H1 (cell line): ENCODE measurements around the gene DNAJC6. TPM values are rescaled to one million over a fixed set of nuclear protein-coding genes. Genes with fewer than 3 reads are reported as not detected.

Experiments used
- CTCF ChIA-PET: fragments of 300-600 bp; sonication (Branson Sonifier 250); formaldehyde crosslinking; loops from one replicate; lab custom pipeline; 2021; ENCODE audit not compliant: partially characterized antibody; lab: Charles Lee
- POLR2A ChIA-PET: fragments of 300-600 bp; sonication (Branson Sonifier 250); formaldehyde crosslinking; loops from one replicate; lab custom pipeline; 2021; ENCODE audit warnings: inconsistent platforms; ENCODE audit not compliant: partially characterized antibody; lab: Charles Lee
- DNase-seq, 2 experiments: peaks; one replicate each; pipeline versions ENCODE4 v3.0.0 to v3.0.0-alpha.2; 2010 to 2022; ENCODE audit warnings: low spot score in 2 of 2, low read depth in 1 of 2, mixed read lengths in 1 of 2
- FAIRE-seq: peaks from 2 replicates; lab custom pipeline; 2011; peaks lifted over from hg19 to GRCh38; lab: Jason Lieb, UNC
- H2AFZ ChIP-seq: 2 replicates; pipeline ENCODE4 v1.8.1; 2012; ENCODE audit warnings: low read length, inconsistent platforms
- H2AK5ac ChIP-seq: 2 replicates; pipeline ENCODE4 v1.6.1; 2013; ENCODE audit warnings: low read depth, low read length
- H2BK120ac ChIP-seq: replicated peaks from 2 replicates; pipeline ENCODE3; 2013; ENCODE audit warnings: low read depth, low read length, inconsistent platforms
- H2BK12ac ChIP-seq: 2 replicates; pipeline ENCODE4 v1.6.1; 2013; ENCODE audit warnings: low read depth, low read length
- H2BK15ac ChIP-seq: 2 replicates; pipeline ENCODE4 v1.6.1; 2013; ENCODE audit warnings: low read length
- H2BK20ac ChIP-seq: 2 replicates; pipeline ENCODE4 v1.6.1; 2013; ENCODE audit warnings: low read length
- H2BK5ac ChIP-seq: 2 replicates; pipeline ENCODE4 v1.6.1; 2013; ENCODE audit warnings: low read depth, low read length
- H3K14ac ChIP-seq: 2 replicates; pipeline ENCODE4 v1.6.1; 2013; ENCODE audit warnings: inconsistent platforms; ENCODE audit not compliant: insufficient read length
- H3K18ac ChIP-seq: 2 replicates; pipeline ENCODE4 v1.6.1; 2013; ENCODE audit warnings: low read length; ENCODE audit errors: extremely low read depth
- H3K23ac ChIP-seq: 2 replicates; pipeline ENCODE4 v1.6.1; 2013; ENCODE audit warnings: inconsistent platforms; ENCODE audit not compliant: insufficient read length
- H3K23me2 ChIP-seq: 2 replicates; pipeline ENCODE4 v1.6.1; 2013; ENCODE audit warnings: low read depth, low read length
- H3K27ac ChIP-seq: 2 replicates; pipeline ENCODE4 v1.6.1; 2011; ENCODE audit warnings: low read depth, low read length, inconsistent platforms
- H3K27me3 ChIP-seq, 4 experiments: replicated peaks in 1 of 4; 1 replicate in 1 of 4; 2 replicates in 3 of 4; pipeline versions ENCODE4 v1.6.1 to v1.8.1; 2011 to 2013; ENCODE audit warnings: low read length in 3 of 4, mild to moderate bottlenecking in 3 of 4, inconsistent platforms in 2 of 4, mixed read lengths in 2 of 4, moderate library complexity in 1 of 4; ENCODE audit not compliant: control insufficient read depth in 3 of 4, insufficient read depth in 3 of 4; ENCODE audit errors: extremely low read depth in 1 of 4
- H3K36me3 ChIP-seq, 4 experiments: 2 replicates each; pipeline versions ENCODE4 v1.6.1 to v1.8.1; 2011 to 2013; ENCODE audit warnings: mild to moderate bottlenecking in 4 of 4, low read length in 3 of 4, moderate library complexity in 2 of 4, control low read depth in 1 of 4, inconsistent platforms in 1 of 4; ENCODE audit not compliant: insufficient read depth in 4 of 4, control insufficient read depth in 2 of 4
- H3K4ac ChIP-seq: replicated peaks from 2 replicates; pipeline ENCODE3; 2013; ENCODE audit warnings: low read length, low read depth, mixed read lengths, inconsistent platforms; ENCODE audit not compliant: insufficient read length
- H3K4me1 ChIP-seq, 4 experiments: replicated peaks in 1 of 4; 1 replicate in 1 of 4; 2 replicates in 3 of 4; pipeline versions ENCODE4 v1.6.1 to v1.8.1; 2011 to 2013; ENCODE audit warnings: low read length in 3 of 4, inconsistent platforms in 2 of 4, mixed read lengths in 1 of 4; ENCODE audit not compliant: insufficient read depth in 4 of 4, control insufficient read depth in 3 of 4
- H3K4me2 ChIP-seq, 2 experiments: 2 replicates each; pipeline versions ENCODE4 v1.6.1 to v1.8.1; 2011 to 2013; ENCODE audit warnings: low read depth in 2 of 2, low read length in 2 of 2, control low read depth in 1 of 2, inconsistent platforms in 1 of 2, mild to moderate bottlenecking in 1 of 2; ENCODE audit not compliant: insufficient read depth in 1 of 2
- H3K4me3 ChIP-seq, 4 experiments: fragments of 200-600, 300-600 bp in 1 of 4; sonication (generic), shearing (Covaris generic), sonication (Bioruptor Twin) in 1 of 4; 2 replicates each; pipeline versions ENCODE4 v1.5.1 to v1.8.1; 2011 to 2016; ENCODE audit warnings: low read length in 4 of 4, low read depth in 3 of 4, control low read depth in 2 of 4, inconsistent platforms in 2 of 4, mild to moderate bottlenecking in 2 of 4, mixed read lengths in 1 of 4, moderate library complexity in 1 of 4; ENCODE audit not compliant: insufficient read depth in 2 of 4; ENCODE audit errors: extremely low read depth in 1 of 4
- H3K56ac ChIP-seq: replicated peaks from 2 replicates; pipeline ENCODE3; 2013; ENCODE audit warnings: low read depth, mild to moderate bottlenecking, mixed read lengths, low read length, inconsistent platforms; ENCODE audit not compliant: insufficient read length
- H3K79me1 ChIP-seq: 2 replicates; pipeline ENCODE4 v1.6.1; 2013; ENCODE audit warnings: low read depth, low read length, control low read depth
- H3K79me2 ChIP-seq, 2 experiments: 2 replicates each; pipeline versions ENCODE4 v1.6.1 to v1.8.1; 2012 to 2013; ENCODE audit warnings: low read length in 2 of 2, mild to moderate bottlenecking in 2 of 2, inconsistent platforms in 1 of 2; ENCODE audit not compliant: insufficient read depth in 2 of 2, control insufficient read depth in 1 of 2
- H3K9ac ChIP-seq, 4 experiments: replicated peaks in 1 of 4; 1 replicate in 1 of 4; 2 replicates in 3 of 4; pipeline versions ENCODE4 v1.6.1 to v1.8.1; 2011 to 2013; ENCODE audit warnings: low read depth in 3 of 4, low read length in 3 of 4, control low read depth in 2 of 4, mild to moderate bottlenecking in 2 of 4, moderate library complexity in 2 of 4, inconsistent platforms in 1 of 4; ENCODE audit errors: extremely low read depth in 1 of 4
- H3K9me3 ChIP-seq, 2 experiments: 2 replicates each; pipeline versions ENCODE4 v1.6.1 to v1.8.1; 2012 to 2013; ENCODE audit warnings: mild to moderate bottlenecking in 2 of 2, moderate library complexity in 2 of 2, control low read depth in 1 of 2, inconsistent platforms in 1 of 2, low read depth in 1 of 2, low read length in 1 of 2, mixed read lengths in 1 of 2; ENCODE audit not compliant: insufficient read depth in 2 of 2
- H4K20me1 ChIP-seq, 2 experiments: replicated peaks in 1 of 2; 2 replicates each; pipeline versions ENCODE3 to v1.8.1; 2011 to 2013; ENCODE audit warnings: inconsistent platforms in 2 of 2, low read length in 2 of 2, mild to moderate bottlenecking in 1 of 2; ENCODE audit not compliant: insufficient read depth in 2 of 2, control insufficient read depth in 1 of 2
- H4K5ac ChIP-seq: 2 replicates; pipeline ENCODE4 v1.6.1; 2013; ENCODE audit warnings: low read length, low read depth, mixed read lengths, inconsistent platforms; ENCODE audit not compliant: insufficient read length
- H4K8ac ChIP-seq: 2 replicates; pipeline ENCODE4 v1.8.0; 2013; ENCODE audit warnings: mild to moderate bottlenecking, moderate library complexity, low read length, inconsistent platforms; ENCODE audit not compliant: insufficient read depth; ENCODE audit errors: extremely low read depth
- H4K91ac ChIP-seq: replicated peaks from 2 replicates; pipeline ENCODE3; 2013; ENCODE audit warnings: low read length, mixed read lengths, inconsistent platforms; ENCODE audit not compliant: insufficient read length
- CBX5 ChIP-seq: fragments of 300-800, 300-1000 bp; sonication (generic); IDR thresholded peaks from 2 replicates; pipeline ENCODE4 v1.7.1; 2016; ENCODE audit warnings: antibody characterized with exemption, low read length, low read depth
- EGR1 ChIP-seq: IDR thresholded peaks from 2 replicates; pipeline ENCODE4 v1.6.1; 2011; ENCODE audit warnings: low read depth, low read length, borderline replicate concordance
- JUND ChIP-seq: IDR thresholded peaks from 2 replicates; pipeline ENCODE4 v1.6.1; 2011; ENCODE audit warnings: mild to moderate bottlenecking, improper control_type of control experiment, low read length
- KDM4A ChIP-seq: IDR thresholded peaks from one replicate; pipeline ENCODE4 v1.7.1; 2012; ENCODE audit warnings: low read depth, mild to moderate bottlenecking, moderate library complexity, low read length, inconsistent platforms; ENCODE audit not compliant: severe bottlenecking
- MAFK ChIP-seq: IDR thresholded peaks from 2 replicates; pipeline ENCODE4 v1.6.1; 2012; ENCODE audit warnings: low read depth, mild to moderate bottlenecking, improper control_type of control experiment, low read length
- PHF8 ChIP-seq: fragments of 200-600 bp; sonication (generic); conservative IDR thresholded peaks from 2 replicates; pipeline ENCODE4 v1.7.1; 2012; ENCODE audit warnings: low read depth, mild to moderate bottlenecking, inconsistent platforms, low read length, moderate library complexity
- POLR2A ChIP-seq, 2 experiments: IDR thresholded peaks; 1 replicate in 1 of 2; 2 replicates in 1 of 2; pipeline ENCODE4 v1.6.1; 2011; ENCODE audit warnings: low read depth in 2 of 2, low read length in 2 of 2, mild to moderate bottlenecking in 2 of 2; ENCODE audit errors: control extremely low read depth in 1 of 2
- RBBP5 ChIP-seq: IDR thresholded peaks from 2 replicates; pipeline ENCODE4 v1.7.1; 2012; ENCODE audit warnings: low read depth, mild to moderate bottlenecking, inconsistent platforms, low read length, moderate library complexity, borderline replicate concordance
- SIN3A ChIP-seq, 2 experiments: IDR thresholded peaks in 1 of 2; conservative IDR thresholded peaks in 1 of 2; 2 replicates each; pipeline ENCODE4 v1.6.1; 2011 to 2012; ENCODE audit warnings: low read length in 2 of 2, improper control_type of control experiment in 1 of 2, low read depth in 1 of 2, mild to moderate bottlenecking in 1 of 2
- WGBS, 2 experiments: shearing (Covaris generic) in 1 of 2; methylation state at CpG; one replicate each; pipeline versions ENCODE4 v1.1.6 to v1.1.7; 2013 to 2015; ENCODE audit warnings: low lambda C conversion rate in 2 of 2, mixed read lengths in 2 of 2, inconsistent platforms in 1 of 2, low coverage in 1 of 2, missing lambda C conversion rate in 1 of 2; ENCODE audit not compliant: insufficient replicate concordance in 2 of 2, insufficient coverage in 1 of 2, insufficient read length in 1 of 2; ENCODE audit errors: extremely low coverage in 1 of 2, missing lambda C conversion rate in 1 of 2; 5-methylcytosine and 5-hydroxymethylcytosine counted together
- polyA plus RNA-seq, 7 experiments: library from polyadenylated mRNA; depleted of rRNA in 3 of 7; stranded (reverse) in 5 of 7; unstranded in 2 of 7; fragments of >200 nt in 5 of 7; fragments of 200-250 nt in 2 of 7; gene quantifications; 1 replicate in 5 of 7; 2 replicates in 1 of 7; 4 replicates in 1 of 7; pipeline versions ENCODE4 v1.2.1 to v1.2.3, GENCODE V29; 2011 to 2013; ENCODE audit warnings: missing spikeins in 2 of 7, mixed read lengths in 2 of 7
- total RNA-seq: library from RNA; stranded (reverse); fragmentation: NEBNext Ultra II Directional; extraction: Animal tissue kit (Norgen Biotek cat#: 25700); gene quantifications from 2 replicates; pipeline ENCODE4 v1.2.1, GENCODE V29; 2021
- TF ChIP-seq, protein P1 (sequence below): IDR thresholded peaks from 2 replicates; pipeline ENCODE4 v1.6.1; 2011; ENCODE audit warnings: low read depth, mild to moderate bottlenecking, low read length; ENCODE audit not compliant: insufficient read depth
- TF ChIP-seq, protein P2 (sequence below): IDR thresholded peaks from 2 replicates; pipeline ENCODE4 v1.6.1; 2012; ENCODE audit warnings: inconsistent platforms
- TF ChIP-seq, protein P3 (sequence below): IDR thresholded peaks from 2 replicates; pipeline ENCODE4 v1.6.1; 2012; ENCODE audit warnings: inconsistent platforms

Gene DNAJC6
- total and polyA plus RNA-seq, 2 of the 8 experiments (the other 6 are each of a cell fraction or from before 2014, with no cell fraction given): 1.6 to 3.0 TPM

DNA sequence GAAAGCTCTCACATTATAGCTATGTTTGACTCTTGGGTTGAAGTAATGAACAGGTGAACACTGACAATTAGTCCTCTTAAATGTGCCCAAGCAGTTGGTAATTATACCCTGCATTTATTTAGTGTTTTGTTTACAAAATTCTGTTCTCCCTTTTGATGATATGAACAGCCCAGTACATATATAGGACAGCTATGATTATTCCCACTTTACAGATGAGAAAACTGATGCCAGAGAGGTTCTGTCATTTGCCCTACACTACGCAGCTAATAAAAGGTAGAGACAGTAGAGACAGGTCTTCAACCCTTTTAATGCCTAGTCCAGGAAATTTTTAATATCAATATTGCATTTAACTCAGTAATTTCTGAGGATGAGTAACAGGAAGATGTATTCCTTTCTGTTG is 46.1 kb upstream of the DNAJC6 start:
- Histone ChIP-seq H3K4me2 (no peak overlapping the region), H4K8ac (no peak overlapping the region), H3K56ac (no peak overlapping the region), H3K36me3 (no peaks in the 10 kb centered on the region), H3K27ac (no peak overlapping the region), H4K20me1 (no peaks in the 10 kb centered on the region), H3K4me1 (peaks cover 0 to 5% (median 3%) of the 10 kb centered on the region in 4 experiments; a peak in 5 of 7 replicates), H2AFZ (no peak overlapping the region), H3K79me2 (no peaks in the 10 kb centered on the region), H3K4me3 (no peak overlapping the region), H3K23ac (no peak overlapping the region), H4K5ac (no peak overlapping the region), H3K79me1 (no peaks in the 10 kb centered on the region), H4K91ac (no peak overlapping the region), H2BK20ac (no peak overlapping the region), H3K23me2 (peaks cover 4% of the 10 kb centered on the region), H2BK12ac (no peak overlapping the region), H3K4ac (no peak overlapping the region), H2AK5ac (no peak overlapping the region), H3K18ac (no peak overlapping the region), H3K14ac (no peak overlapping the region), H2BK15ac (no peak overlapping the region), H2BK120ac (no peak overlapping the region), H2BK5ac (no peak overlapping the region), H3K9me3 (no peaks in the 10 kb centered on the region), H3K9ac (no peak overlapping the region), H3K27me3 (no peaks in the 10 kb centered on the region; a peak in 3 of 7 replicates)
- DNase-seq (no peak), FAIRE-seq (no peak)
- WGBS, 2 experiments: 93% methylated on average over 1 of the region's 1 CpG; no CpG with 5 or more reads in 1 of the 2 experiments
- CTCF ChIA-PET: interaction anchor here (1.0 to 1.3 kb wide), 3 partner anchors 27 to 425 kb away, joined by 4 to 5 read pairs (median 5); no protein-coding TSS in a partner anchor
- POLR2A ChIA-PET: interaction anchor here (1.4 kb wide), 1 partner anchor 9 kb away, joined by 6 read pairs; no protein-coding TSS in a partner anchor
- TF ChIP-seq EGR1: no peak
- TF ChIP-seq, protein P1, sequence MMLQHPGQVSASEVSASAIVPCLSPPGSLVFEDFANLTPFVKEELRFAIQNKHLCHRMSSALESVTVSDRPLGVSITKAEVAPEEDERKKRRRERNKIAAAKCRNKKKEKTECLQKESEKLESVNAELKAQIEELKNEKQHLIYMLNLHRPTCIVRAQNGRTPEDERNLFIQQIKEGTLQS: no peak
- no peak for TF ChIP-seq POLR2A (IDR thresholded peaks at IDR 0.05; ENCODE audit: control extremely low read depth in 1 of 2, low read depth in 2 of 2, low read length in 2 of 2)
- no peak for TF ChIP-seq SIN3A (conservative IDR thresholded peaks at IDR 0.05 in 1 of 2, IDR thresholded peaks at IDR 0.05 in 1 of 2; ENCODE audit: low read depth in 1 of 2, low read length in 2 of 2)
- no peak for TF ChIP-seq RBBP5
- TF ChIP-seq, protein P2, sequence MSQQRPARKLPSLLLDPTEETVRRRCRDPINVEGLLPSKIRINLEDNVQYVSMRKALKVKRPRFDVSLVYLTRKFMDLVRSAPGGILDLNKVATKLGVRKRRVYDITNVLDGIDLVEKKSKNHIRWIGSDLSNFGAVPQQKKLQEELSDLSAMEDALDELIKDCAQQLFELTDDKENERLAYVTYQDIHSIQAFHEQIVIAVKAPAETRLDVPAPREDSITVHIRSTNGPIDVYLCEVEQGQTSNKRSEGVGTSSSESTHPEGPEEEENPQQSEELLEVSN: no peak
- TF ChIP-seq KDM4A: no peak
- TF ChIP-seq, protein P3, sequence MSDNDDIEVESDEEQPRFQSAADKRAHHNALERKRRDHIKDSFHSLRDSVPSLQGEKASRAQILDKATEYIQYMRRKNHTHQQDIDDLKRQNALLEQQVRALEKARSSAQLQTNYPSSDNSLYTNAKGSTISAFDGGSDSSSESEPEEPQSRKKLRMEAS: no peak
- no peak for TF ChIP-seq MAFK
- no peak for TF ChIP-seq PHF8
- no peak for TF ChIP-seq JUND
- no peak for TF ChIP-seq CBX5
